ENCODE results near the gene LPP. TPM values are rescaled to one million over a fixed set of nuclear protein-coding genes. Genes with fewer than 3 reads are reported as not detected.

The LPP gene
- total RNA-seq (2012; rRNA removed) (111 and 130 TPM in 2 replicates), polyA plus RNA-seq (2012; rRNA removed) (16.0 and 17.6 TPM in 2 replicates), Bru-seq, nascent RNA (percentile 97 among the genes with signal in this experiment), BruChase-seq, experiment 1, labeled RNA remaining after a 6-hour chase (percentile 94 among the genes with signal in this experiment), BruChase-seq, experiment 2, labeled RNA remaining after a 2-hour chase (percentile 95 among the genes with signal in this experiment)
- 7.4 and 10.6 TPM in 2 replicates for polyA plus RNA-seq (2012; cell fraction: cytosol; rRNA removed)
- 35.2 and 36.9 TPM in 2 replicates for polyA plus RNA-seq (2012; cell fraction: nucleus; rRNA removed; ENCODE audit: low replicate concordance)
- long read RNA-seq, partial matches to known transcripts: 51 of 71 reads
- long read RNA-seq, other reads (novel, unspliced or antisense): 20 of 71 reads

GRCh38 chr3:188154014-188154808 lies at the start of gene LPP:
Gene LPP, plus strand, starts transcription at chr3:188154157. Its CDS starts 251,964 bp downstream, at chr3:188406121.
- Histone ChIP-seq H2AK5ac (ENCODE audit: low read depth, low read length) (peak within 1 kb of the TSS; percentile 97), H3K23ac (ENCODE audit: low read depth, low read length) (peak within 1 kb of the TSS; percentile 98), H4K20me1 (ENCODE audit: insufficient read depth, low read length) (peaks cover 23% of the 10 kb centered on the region), H3K18ac (ENCODE audit: low read depth, low read length) (peak within 1 kb of the TSS; percentile 97), H4K91ac (ENCODE audit: insufficient read depth, low read depth, low read length) (peak within 1 kb of the TSS; percentile 100), H3K9me3 (ENCODE audit: control insufficient read depth, insufficient read depth, low read length) (no peaks in the 10 kb centered on the region), H3K14ac (replicated peaks; ENCODE audit: low read depth, low read length) (peak within 1 kb of the TSS; percentile 99), H3K36me3 (ENCODE audit: control insufficient read depth, insufficient read depth, low read length) (no peaks in the 10 kb centered on the region), H3K9ac (ENCODE audit: low read depth, low read length) (peak within 1 kb of the TSS; percentile 99), H3K4me3 (ENCODE audit: insufficient read depth, low read depth, low read length) (peak within 1 kb of the TSS; percentile 83), H3K56ac (ENCODE audit: extremely low read depth, insufficient read depth, low read length) (peak within 1 kb of the TSS; percentile 99), H3K4me2 (ENCODE audit: low read depth, low read length) (peak within 1 kb of the TSS; percentile 97), H4K5ac (ENCODE audit: low read depth, low read length) (peak within 1 kb of the TSS; percentile 98), H4K8ac (ENCODE audit: low read depth in 2 of 2, low read length in 2 of 2) (peak within 1 kb of the TSS; percentile 97 to 99), H2BK20ac (ENCODE audit: low read depth, low read length) (peak within 1 kb of the TSS; percentile 82), H2BK5ac (ENCODE audit: low read depth, low read length, poor library complexity, severe bottlenecking) (peak within 1 kb of the TSS; percentile 94), H2AK9ac (replicated peaks; ENCODE audit: low read depth, low read length, poor library complexity) (peak within 1 kb of the TSS; percentile 95), H3K79me1 (ENCODE audit: low read depth in 1 of 2, low read length in 2 of 2) (peaks cover 27 to 63% of the 10 kb centered on the region in 2 experiments), H2BK15ac (ENCODE audit: low read depth, low read length) (peak within 1 kb of the TSS; percentile 99), H3K9me1 (ENCODE audit: insufficient read depth, low read length) (peaks cover 24% of the 10 kb centered on the region), H2AFZ (replicated peaks; ENCODE audit: low read length, poor library complexity) (peak within 1 kb of the TSS; percentile 95), H3K4me1 (ENCODE audit: control insufficient read depth, insufficient read depth, low read length) (peaks cover 30% of the 10 kb centered on the region), H3K27me3 (ENCODE audit: control insufficient read depth, insufficient read depth, low read length) (no peaks in the 10 kb centered on the region), H2BK120ac (ENCODE audit: low read depth, low read length) (peak within 1 kb of the TSS; percentile 98), H3K4ac (ENCODE audit: low read depth, low read length) (peak within 1 kb of the TSS; percentile 99), H3K27ac (ENCODE audit: insufficient read depth, low read length) (peak within 1 kb of the TSS; percentile 97)
- dilution Hi-C loops (cut with HindIII; ENCODE audit: low sequenced_read_pairs, unreplicated experiment) (no loop called here), intact Hi-C loops (cut with micrococcal nuclease) (loop anchor here (1.0 to 10.0 kb wide), 6 partner anchors 59 to 991 kb away; no protein-coding TSS in a partner anchor), in situ Hi-C loops (cut with MboI; ENCODE audit: low sequenced_read_pairs) (no loop called here)
- TF ChIP-seq CEBPB (IDR thresholded peaks at IDR 0.05; ENCODE audit: low read depth, low read length): no peak
- TF ChIP-seq RCOR1 (IDR thresholded peaks at IDR 0.05; ENCODE audit: insufficient replicate concordance, low read length): peak; percentile 20
- no peak for TF ChIP-seq MXI1 (IDR thresholded peaks at IDR 0.05; ENCODE audit: borderline replicate concordance, low read depth, low read length)
- TF ChIP-seq, protein P1, sequence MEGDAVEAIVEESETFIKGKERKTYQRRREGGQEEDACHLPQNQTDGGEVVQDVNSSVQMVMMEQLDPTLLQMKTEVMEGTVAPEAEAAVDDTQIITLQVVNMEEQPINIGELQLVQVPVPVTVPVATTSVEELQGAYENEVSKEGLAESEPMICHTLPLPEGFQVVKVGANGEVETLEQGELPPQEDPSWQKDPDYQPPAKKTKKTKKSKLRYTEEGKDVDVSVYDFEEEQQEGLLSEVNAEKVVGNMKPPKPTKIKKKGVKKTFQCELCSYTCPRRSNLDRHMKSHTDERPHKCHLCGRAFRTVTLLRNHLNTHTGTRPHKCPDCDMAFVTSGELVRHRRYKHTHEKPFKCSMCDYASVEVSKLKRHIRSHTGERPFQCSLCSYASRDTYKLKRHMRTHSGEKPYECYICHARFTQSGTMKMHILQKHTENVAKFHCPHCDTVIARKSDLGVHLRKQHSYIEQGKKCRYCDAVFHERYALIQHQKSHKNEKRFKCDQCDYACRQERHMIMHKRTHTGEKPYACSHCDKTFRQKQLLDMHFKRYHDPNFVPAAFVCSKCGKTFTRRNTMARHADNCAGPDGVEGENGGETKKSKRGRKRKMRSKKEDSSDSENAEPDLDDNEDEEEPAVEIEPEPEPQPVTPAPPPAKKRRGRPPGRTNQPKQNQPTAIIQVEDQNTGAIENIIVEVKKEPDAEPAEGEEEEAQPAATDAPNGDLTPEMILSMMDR (conservative IDR thresholded peaks at IDR 0.05; ENCODE audit: low read depth, low read length): 0 out of 2 replicates have a peak, but pooled peaks have one; percentile 4
- TF ChIP-seq MAZ (IDR thresholded peaks at IDR 0.05; ENCODE audit: borderline replicate concordance, low read depth, low read length): peak; percentile 72; the same call in 1 of the 2 replicates
- peak; percentile 61; the same call in 1 of the 2 replicates for TF ChIP-seq USF2 (IDR thresholded peaks at IDR 0.05; ENCODE audit: low read depth, low read length)
- TF ChIP-seq RAD21 (IDR thresholded peaks at IDR 0.05; ENCODE audit: low read length): peak; percentile 24; the same call in 1 of the 2 replicates
- ATAC-seq (ENCODE audit: low read depth): peak; percentile 86
- peak; percentile 77 for DNase-seq
- ChIA-PET POLR2A (ENCODE audit: unreplicated experiment) (interaction anchor here (0.5 to 1.8 kb wide), 8 partner anchors 17 to 414 kb away, joined by 3 to 22 read pairs (median 4); partner anchors contain the start of gene BCL6), CTCF (interaction anchor here (0.8 kb wide), 1 partner anchor 412 kb away, joined by 3 read pairs; no protein-coding TSS in a partner anchor)
- WGBS, 2 experiments (ENCODE audit: extremely low coverage in 2 of 2, insufficient read length in 1 of 2): 2% methylated on average over 10 of the region's 66 CpGs; no CpG with 5 or more reads in 1 of the 2 experiments
- no TSS peak for BruUV-seq (replicated peaks)
